GM21619 (cell line): ENCODE measurements around the gene KLLN.
"Not testable (repeated sequence)": the region's sequence is repeated elsewhere in the genome, so short reads cannot be mapped to it uniquely, and the experiment has no call there.

Experiments
- ATAC-seq: cut with Tn5 transposase; IDR thresholded peaks from one replicate; pipeline ENCODE4 v1.9.1; 2021; ENCODE audit not compliant: unreplicated experiment

KLLN gene

DNA sequence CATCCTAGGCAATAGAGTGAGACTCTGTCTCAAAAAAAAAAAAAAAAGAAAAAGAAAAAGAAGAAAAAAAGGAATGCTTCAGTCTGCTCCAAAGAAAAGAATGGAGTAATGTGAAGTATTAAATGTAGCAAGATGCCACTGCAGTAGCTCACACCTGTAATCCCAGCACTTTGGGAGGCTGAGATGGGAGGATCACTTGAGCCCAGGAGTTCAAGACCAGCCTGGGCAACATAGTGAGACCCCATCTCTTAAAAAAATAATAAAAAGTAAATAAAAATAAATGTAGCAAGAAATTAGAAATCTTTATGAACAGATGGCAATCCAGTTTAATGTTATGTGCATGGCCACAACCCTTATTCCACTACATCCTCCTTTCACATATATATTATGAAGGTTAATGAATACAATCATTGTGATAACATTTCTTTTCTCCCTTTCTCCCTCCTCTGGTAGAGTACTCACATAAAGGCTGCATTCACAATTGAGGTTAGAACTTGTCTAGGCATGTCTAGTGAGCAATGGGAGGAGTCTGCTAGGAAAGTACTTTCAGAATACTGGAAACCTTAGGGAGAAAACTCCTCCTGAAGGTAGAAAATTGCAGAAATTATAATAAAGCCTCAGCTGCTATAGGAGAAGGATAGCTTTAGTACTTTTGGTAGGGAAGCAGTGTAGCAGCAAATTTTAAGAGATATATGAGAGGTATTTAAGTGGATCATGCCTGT lies 20.4 kb downstream of the KLLN start:
- ATAC-seq = no peak

DNA sequence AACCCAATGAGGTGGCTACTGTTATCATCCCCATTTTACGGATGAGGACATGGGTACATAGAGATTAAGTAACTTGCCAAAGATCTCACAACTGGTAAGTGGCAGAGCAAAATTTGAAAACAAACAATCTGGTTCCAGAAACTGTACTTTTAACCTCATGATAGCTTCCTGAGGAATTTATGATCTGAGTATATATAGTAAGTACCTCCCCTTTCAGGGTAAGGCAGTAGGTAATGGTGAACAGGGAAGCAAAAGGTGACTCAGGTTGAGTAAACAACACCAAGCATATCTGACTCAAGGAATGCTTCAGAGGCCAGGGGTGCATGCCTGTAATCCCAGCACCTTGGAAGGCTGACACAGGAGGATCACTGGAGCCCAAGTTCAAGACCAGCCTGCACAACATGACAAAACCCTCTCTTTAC lies 21.1 kb downstream of the KLLN start:
- ATAC-seq = no peak

GRCh38 chr10:87841186-87841585 lies 22.1 kb downstream of the KLLN start:
- ATAC-seq = no peak

DNA sequence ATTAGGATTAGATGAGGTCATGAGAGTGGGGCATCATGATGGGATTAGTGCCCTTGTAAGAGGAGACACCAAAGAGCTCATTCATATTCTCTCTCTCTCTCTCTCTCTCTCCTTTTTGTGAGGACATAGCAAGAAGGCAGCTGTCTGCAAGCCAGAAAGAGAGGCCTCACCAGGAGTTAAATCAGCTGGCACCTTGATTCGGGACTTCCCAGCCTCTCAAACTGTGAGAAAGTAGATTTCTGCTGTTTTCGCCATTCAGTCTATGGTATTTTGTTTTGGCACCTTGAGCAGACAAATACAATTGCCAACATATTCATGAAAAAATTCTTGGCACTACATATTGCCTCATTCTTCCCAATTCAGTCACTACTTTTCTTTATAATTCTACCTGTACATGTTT lies 24.7 kb downstream of the KLLN start:
- no peak for ATAC-seq

- ATAC-seq = no peak
Observed at GRCh38 chr10:87837445-87837844, 25.9 kb downstream of the KLLN start.

GRCh38 chr10:87836098-87836497 lies 27.2 kb downstream of the KLLN start:
- ATAC-seq = no peak

DNA sequence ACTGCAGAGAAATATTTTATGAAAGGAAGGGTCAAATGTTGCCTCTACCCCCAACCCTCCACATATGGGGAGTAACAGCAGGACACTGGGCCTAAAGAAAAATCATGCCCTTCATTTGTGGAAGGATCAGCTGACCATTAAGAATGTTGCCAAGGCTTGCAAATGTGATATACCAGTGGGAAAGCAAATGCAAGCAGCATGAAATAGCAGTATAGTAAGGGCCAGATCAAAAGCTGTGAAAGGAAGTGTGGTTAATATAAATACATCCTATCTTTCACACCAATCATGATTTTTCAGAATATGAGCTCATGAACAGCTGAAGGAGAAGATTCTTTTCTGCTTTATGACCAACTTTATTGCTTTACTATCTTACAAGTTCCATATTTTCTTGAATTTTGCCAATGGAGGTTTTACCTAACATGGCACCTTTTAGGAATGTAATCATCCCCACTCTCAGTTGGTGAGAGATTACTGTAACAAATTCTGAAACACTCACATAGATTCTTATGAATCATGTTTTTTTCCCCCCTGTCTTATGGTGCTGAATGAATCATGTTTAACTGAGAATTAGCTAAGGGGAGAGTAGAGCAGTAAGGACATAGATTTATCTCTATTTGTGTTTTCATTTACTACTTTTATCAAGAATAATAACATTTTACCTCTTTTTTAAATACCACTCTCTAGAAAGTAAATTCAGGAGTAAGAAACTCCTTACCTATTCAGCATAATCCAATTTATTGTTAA lies 33.2 kb downstream of the KLLN start:
- ATAC-seq = no peak

DNA sequence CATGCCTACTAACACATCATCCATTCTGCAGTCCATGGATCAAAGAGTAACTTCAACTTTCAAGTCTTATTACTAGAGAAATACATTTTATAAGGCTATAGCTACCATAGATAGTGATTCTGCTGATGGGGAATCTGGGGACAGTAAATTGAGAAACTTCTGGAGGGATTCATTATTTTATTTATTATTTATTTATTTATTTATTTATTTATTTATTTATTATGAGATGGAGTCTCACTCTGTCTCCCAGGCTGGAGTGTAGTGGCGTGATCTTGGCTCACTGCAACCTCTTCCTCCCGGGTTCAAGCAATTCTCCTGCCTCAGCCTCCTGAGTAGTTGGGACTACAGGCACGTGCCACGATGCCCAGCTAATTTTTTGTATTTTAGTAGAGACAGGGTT lies 34.3 kb downstream of the KLLN start:
- not testable (repeated sequence) for ATAC-seq

DNA sequence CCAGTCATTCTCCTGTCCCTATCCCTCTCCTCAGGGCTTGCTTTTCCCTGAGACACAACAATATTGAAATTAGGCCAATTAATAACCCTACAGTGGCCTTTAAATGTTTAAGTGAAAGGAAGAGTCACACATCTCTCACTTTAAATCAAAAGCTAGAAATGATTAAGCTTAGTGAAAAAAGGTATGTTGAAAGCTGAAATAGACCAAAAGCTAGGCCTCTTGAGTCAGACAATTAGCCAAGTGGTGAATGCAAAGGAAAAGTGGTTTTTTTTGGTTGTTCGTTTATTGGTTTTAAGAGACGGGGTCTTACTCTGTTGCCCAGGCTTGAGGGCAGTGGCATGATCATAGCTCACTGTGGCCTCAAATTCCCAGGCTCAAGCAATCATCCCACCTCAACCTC lies 35.7 kb downstream of the KLLN start:
- no peak for ATAC-seq

GRCh38 chr10:87826653-87827052 lies 36.7 kb downstream of the KLLN start:
- ATAC-seq = no peak

GRCh38 chr10:87819289-87819585 lies 44.1 kb downstream of the KLLN start:
- ATAC-seq = no peak

GRCh38 chr10:87818505-87819288 lies 44.6 kb downstream of the KLLN start:
- ATAC-seq = peak; percentile 52

DNA sequence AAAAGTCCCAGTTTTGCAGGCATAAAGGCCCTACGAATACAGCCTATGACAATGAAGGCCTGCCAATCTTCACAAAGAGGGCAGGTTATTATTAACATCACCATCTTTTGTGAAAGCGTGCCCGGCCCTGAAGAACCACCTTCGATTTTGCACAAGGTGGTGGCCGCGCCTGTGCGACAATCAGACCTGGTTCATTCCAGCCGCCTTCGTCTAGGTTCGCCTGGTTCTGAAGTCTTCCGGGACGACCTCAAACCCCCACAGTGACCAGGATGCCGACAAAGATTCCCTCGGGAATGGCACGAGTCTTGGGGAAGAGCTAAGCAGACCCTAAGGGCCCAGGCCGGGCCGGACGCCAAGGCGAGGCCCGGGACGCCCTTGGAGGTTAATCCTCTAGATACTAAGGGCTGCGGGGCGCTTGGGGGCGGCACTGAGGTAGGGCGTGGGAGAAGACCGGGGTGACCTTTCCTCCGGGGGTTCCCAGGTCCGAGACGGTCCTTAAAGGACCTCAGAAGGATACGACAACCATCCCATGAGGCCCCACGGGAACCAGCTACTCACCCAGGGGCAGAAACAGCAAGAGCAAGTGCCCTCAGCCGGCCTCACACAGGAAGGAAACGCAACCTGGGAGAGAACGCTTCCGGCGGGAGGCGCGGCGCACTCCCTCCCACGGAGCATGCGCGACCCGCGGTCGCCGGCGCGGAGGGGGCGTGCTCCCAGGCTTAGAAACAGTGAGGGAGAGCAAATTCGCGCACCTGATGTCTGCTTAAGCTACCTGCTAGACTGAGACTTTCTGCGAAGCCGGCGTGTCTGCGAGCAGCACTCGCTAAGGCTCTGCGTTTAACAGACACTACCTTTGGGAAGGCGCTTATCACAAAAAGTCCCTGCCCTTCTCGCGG lies 45.5 kb downstream of the KLLN start, which contains the start of gene ATAD1:
ATAD1 (minus strand) TSS at position 618 of the 896 bp plus-strand sequence. CDS start 3,627 bp downstream, outside the sequence.
- ATAC-seq = peak; percentile 70

DNA sequence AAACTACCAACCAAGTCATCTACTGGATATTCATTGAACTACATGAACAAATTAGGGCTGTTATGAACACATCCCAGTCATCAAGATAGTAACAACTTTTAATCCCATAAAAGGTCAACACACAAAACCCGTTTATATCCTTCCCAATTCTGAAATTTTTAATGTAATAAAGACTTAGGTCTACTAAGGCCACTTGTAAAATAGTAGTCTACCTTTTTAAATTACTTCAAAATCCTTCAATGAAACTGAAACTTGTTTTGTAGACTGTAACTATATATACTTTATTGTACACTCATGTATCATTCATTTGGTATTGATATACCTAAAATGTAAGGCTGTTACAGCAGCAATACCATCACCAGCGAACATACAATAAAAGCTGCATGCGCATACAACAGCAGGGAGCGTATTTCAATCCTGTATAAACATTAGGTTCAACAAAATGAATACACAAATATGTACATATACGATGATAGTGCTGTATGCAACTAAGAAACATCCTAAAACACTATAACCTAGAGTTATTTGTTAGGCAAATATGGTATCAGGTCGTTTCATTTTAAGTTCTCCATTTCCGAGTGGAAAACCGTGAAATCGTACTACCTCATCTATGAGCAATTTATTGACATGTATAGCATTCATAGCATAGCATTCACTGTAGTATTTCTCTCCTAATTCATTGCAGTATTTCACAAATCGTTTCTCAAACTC lies 46.3 kb downstream of the KLLN start:
- no peak for ATAC-seq

- ATAC-seq = no peak
Observed at GRCh38 chr10:87816163-87816897, 47.0 kb downstream of the KLLN start.
